ENCODE data around the gene PSD4. TPM values are rescaled to one million over a fixed set of nuclear protein-coding genes. Genes with fewer than 3 reads are reported as not detected.

Gene PSD4
- total RNA-seq, 1 donor from 2014 or later = 38.8 TPM

GRCh38 chr2:113187771-113188170 lies 14.0 kb downstream of the PSD4 start:
- no peak for TF ChIP-seq CTCF (conservative IDR thresholded peaks at IDR 0.05)
- H3K27me3 Mint-ChIP-seq = no peaks in the 10 kb centered on the region
- no peaks in the 10 kb centered on the region for H3K9me3 Mint-ChIP-seq
- DNase-seq (ENCODE audit: extremely low spot score, unreplicated experiment) = no peak
- peaks cover 5% of the 10 kb centered on the region for H3K4me1 Mint-ChIP-seq (ENCODE audit: unreplicated experiment)
- H3K4me3 Mint-ChIP-seq = no peak overlapping the region
- no peaks in the 10 kb centered on the region for H3K36me3 Mint-ChIP-seq
- peak overlapping the region; percentile 78 for H3K27ac Mint-ChIP-seq

- no peak for TF ChIP-seq CTCF (conservative IDR thresholded peaks at IDR 0.05)
- no peaks in the 10 kb centered on the region for H3K36me3 Mint-ChIP-seq
- DNase-seq (ENCODE audit: extremely low spot score, unreplicated experiment) = no peak
- no peaks in the 10 kb centered on the region for H3K4me1 Mint-ChIP-seq (ENCODE audit: unreplicated experiment)
- H3K9me3 Mint-ChIP-seq = no peaks in the 10 kb centered on the region
- H3K4me3 Mint-ChIP-seq = no peak overlapping the region
- no peak overlapping the region for H3K27ac Mint-ChIP-seq
- H3K27me3 Mint-ChIP-seq = no peaks in the 10 kb centered on the region
Observed at GRCh38 chr2:113190871-113191270, 17.1 kb downstream of the PSD4 start.

GRCh38 chr2:113192459-113193100 lies 18.8 kb downstream of the PSD4 start:
- H3K4me3 Mint-ChIP-seq = no peak overlapping the region
- H3K27ac Mint-ChIP-seq = no peak overlapping the region
- no peaks in the 10 kb centered on the region for H3K4me1 Mint-ChIP-seq (ENCODE audit: unreplicated experiment)
- H3K36me3 Mint-ChIP-seq = no peaks in the 10 kb centered on the region
- TF ChIP-seq CTCF (conservative IDR thresholded peaks at IDR 0.05) = no peak
- H3K9me3 Mint-ChIP-seq = no peaks in the 10 kb centered on the region
- H3K27me3 Mint-ChIP-seq = no peaks in the 10 kb centered on the region
- no peak for DNase-seq (ENCODE audit: extremely low spot score, unreplicated experiment)

- Mint-ChIP-seq H3K27ac (peak overlapping the region; percentile 55), H3K4me1 (ENCODE audit: unreplicated experiment) (peaks cover 6% of the 10 kb centered on the region), H3K36me3 (no peaks in the 10 kb centered on the region), H3K27me3 (no peaks in the 10 kb centered on the region), H3K4me3 (peak overlapping the region; percentile 27), H3K9me3 (no peaks in the 10 kb centered on the region)
- no peak for DNase-seq (ENCODE audit: extremely low spot score, unreplicated experiment)
- no peak for TF ChIP-seq CTCF (conservative IDR thresholded peaks at IDR 0.05)
Observed at GRCh38 chr2:113195923-113196501, 22.2 kb downstream of the PSD4 start.

- TF ChIP-seq CTCF (conservative IDR thresholded peaks at IDR 0.05) = no peak
- H3K27me3 Mint-ChIP-seq = no peaks in the 10 kb centered on the region
- peaks cover 8% of the 10 kb centered on the region for H3K4me1 Mint-ChIP-seq (ENCODE audit: unreplicated experiment)
- no peak for DNase-seq (ENCODE audit: extremely low spot score, unreplicated experiment)
- peak overlapping the region; percentile 55 for H3K27ac Mint-ChIP-seq
- peak overlapping the region; percentile 70 for H3K4me3 Mint-ChIP-seq
- no peaks in the 10 kb centered on the region for H3K9me3 Mint-ChIP-seq
- H3K36me3 Mint-ChIP-seq = no peaks in the 10 kb centered on the region
Observed at GRCh38 chr2:113196839-113197238, 23.1 kb downstream of the PSD4 start.

All from type B pancreatic cell (in vitro differentiated cells).